ENCODE data around the gene EGFL8.

The EGFL8 gene

GRCh38 chr6:32149092-32149755, 15.2 kb upstream of the EGFL8 start:
- no peak for TF ChIP-seq EGR1 (IDR thresholded peaks at IDR 0.05)
- TF ChIP-seq, protein P1, sequence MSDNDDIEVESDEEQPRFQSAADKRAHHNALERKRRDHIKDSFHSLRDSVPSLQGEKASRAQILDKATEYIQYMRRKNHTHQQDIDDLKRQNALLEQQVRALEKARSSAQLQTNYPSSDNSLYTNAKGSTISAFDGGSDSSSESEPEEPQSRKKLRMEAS (IDR thresholded peaks at IDR 0.05) = no peak
- TF ChIP-seq NFIC (IDR thresholded peaks at IDR 0.05) = no peak
- TF ChIP-seq RAD21 (IDR thresholded peaks at IDR 0.05; ENCODE audit: low read depth) = no peak
- TF ChIP-seq ZBTB7A (IDR thresholded peaks at IDR 0.05; ENCODE audit: low read depth) = no peak
- TF ChIP-seq TCF12 (IDR thresholded peaks at IDR 0.05; ENCODE audit: low read depth) = no peak
- no peak for TF ChIP-seq TAF1 (IDR thresholded peaks at IDR 0.05; ENCODE audit: low read depth)
- TF ChIP-seq EP300 (IDR thresholded peaks at IDR 0.05; ENCODE audit: borderline replicate concordance) = no peak
- no peak for TF ChIP-seq REST (IDR thresholded peaks at IDR 0.05; ENCODE audit: low read depth)

DNA sequence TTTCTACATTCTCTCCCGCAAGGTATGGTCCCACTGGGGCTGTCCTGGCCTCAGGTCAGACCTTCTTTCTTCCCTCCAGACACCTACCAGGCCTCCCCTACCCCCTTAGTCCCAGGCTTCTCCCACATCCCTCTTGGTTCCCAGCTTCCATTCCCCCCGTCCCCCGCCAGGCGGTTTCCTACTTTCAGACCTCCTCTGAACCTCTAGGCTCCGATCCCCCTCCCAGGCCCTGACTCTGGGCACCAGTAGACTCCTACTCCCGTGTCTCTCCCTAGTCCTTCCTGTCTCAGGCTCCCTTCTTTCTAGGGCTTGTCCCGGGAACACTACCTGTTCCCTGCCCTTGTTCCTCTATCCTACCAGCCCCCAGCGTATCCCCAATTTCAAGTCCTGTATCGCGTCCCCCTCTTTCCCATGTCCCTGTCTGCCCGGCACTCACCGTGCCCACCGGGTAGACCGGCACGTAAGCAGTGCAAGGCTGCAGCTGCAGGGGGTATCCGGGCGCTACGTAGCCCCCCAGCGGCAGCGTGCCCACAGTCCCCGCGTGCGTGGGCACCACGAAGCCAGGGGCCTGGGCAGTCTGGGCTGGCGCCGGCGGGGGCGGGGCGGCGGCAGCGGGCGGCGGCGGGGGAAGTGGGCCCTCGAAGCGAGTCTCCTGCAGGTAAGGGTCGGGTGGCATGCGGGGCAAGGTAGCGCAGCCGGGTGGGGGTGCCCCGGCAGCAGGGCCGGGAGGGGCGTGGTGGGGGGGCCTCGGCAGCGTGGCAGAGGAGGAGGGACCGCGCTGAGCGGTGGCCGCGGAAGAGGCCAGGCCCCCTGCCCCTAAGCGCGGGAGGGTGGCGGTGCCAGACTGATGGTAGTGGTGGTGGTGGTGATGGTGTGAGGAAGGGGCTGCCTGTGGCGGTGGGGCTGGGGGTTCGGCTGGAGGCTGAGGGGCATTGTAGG, 14.2 kb upstream of the EGFL8 start:
- TF ChIP-seq TCF12 (IDR thresholded peaks at IDR 0.05; ENCODE audit: low read depth) = no peak
- TF ChIP-seq YY1 (IDR thresholded peaks at IDR 0.05; ENCODE audit: low read depth) = no peak
- TF ChIP-seq, protein P1 (IDR thresholded peaks at IDR 0.05) = no peak
- TF ChIP-seq CEBPB (IDR thresholded peaks at IDR 0.05) = no peak
- no peak for TF ChIP-seq ZBTB7A (IDR thresholded peaks at IDR 0.05; ENCODE audit: low read depth)
- no peak for TF ChIP-seq EGR1 (IDR thresholded peaks at IDR 0.05)
- no peak for TF ChIP-seq TEAD4 (IDR thresholded peaks at IDR 0.05)
- no peak for TF ChIP-seq RAD21 (IDR thresholded peaks at IDR 0.05; ENCODE audit: low read depth)
- TF ChIP-seq NFIC (IDR thresholded peaks at IDR 0.05) = no peak
- TF ChIP-seq EP300 (IDR thresholded peaks at IDR 0.05; ENCODE audit: borderline replicate concordance) = no peak
- no peak for TF ChIP-seq FOXM1 (IDR thresholded peaks at IDR 0.05; ENCODE audit: borderline replicate concordance, low read depth)
- no peak for TF ChIP-seq REST (IDR thresholded peaks at IDR 0.05; ENCODE audit: low read depth)
- no peak for TF ChIP-seq USF1 (IDR thresholded peaks at IDR 0.05)
- no peak for TF ChIP-seq TAF1 (IDR thresholded peaks at IDR 0.05; ENCODE audit: low read depth)
- TF ChIP-seq CREB1 (IDR thresholded peaks at IDR 0.05; ENCODE audit: low read depth) = no peak

GRCh38 chr6:32151181-32151862, 13.1 kb upstream of the EGFL8 start:
- no peak for TF ChIP-seq TCF12 (IDR thresholded peaks at IDR 0.05; ENCODE audit: low read depth)
- no peak for TF ChIP-seq EGR1 (IDR thresholded peaks at IDR 0.05)
- TF ChIP-seq REST (IDR thresholded peaks at IDR 0.05; ENCODE audit: low read depth) = no peak
- TF ChIP-seq CREB1 (IDR thresholded peaks at IDR 0.05; ENCODE audit: low read depth) = no peak
- no peak for TF ChIP-seq USF1 (IDR thresholded peaks at IDR 0.05)
- TF ChIP-seq YY1 (IDR thresholded peaks at IDR 0.05; ENCODE audit: low read depth) = no peak
- no peak for TF ChIP-seq TAF1 (IDR thresholded peaks at IDR 0.05; ENCODE audit: low read depth)
- TF ChIP-seq CEBPB (IDR thresholded peaks at IDR 0.05) = no peak
- no peak for TF ChIP-seq FOXM1 (IDR thresholded peaks at IDR 0.05; ENCODE audit: borderline replicate concordance, low read depth)
- TF ChIP-seq EP300 (IDR thresholded peaks at IDR 0.05; ENCODE audit: borderline replicate concordance) = no peak
